Measurements from ENCODE around the gene UGT2B17.
"Not testable (repeated sequence)": the region's sequence is repeated elsewhere in the genome, so short reads cannot be mapped to it uniquely, and the experiment has no call there.

Gene UGT2B17

DNA sequence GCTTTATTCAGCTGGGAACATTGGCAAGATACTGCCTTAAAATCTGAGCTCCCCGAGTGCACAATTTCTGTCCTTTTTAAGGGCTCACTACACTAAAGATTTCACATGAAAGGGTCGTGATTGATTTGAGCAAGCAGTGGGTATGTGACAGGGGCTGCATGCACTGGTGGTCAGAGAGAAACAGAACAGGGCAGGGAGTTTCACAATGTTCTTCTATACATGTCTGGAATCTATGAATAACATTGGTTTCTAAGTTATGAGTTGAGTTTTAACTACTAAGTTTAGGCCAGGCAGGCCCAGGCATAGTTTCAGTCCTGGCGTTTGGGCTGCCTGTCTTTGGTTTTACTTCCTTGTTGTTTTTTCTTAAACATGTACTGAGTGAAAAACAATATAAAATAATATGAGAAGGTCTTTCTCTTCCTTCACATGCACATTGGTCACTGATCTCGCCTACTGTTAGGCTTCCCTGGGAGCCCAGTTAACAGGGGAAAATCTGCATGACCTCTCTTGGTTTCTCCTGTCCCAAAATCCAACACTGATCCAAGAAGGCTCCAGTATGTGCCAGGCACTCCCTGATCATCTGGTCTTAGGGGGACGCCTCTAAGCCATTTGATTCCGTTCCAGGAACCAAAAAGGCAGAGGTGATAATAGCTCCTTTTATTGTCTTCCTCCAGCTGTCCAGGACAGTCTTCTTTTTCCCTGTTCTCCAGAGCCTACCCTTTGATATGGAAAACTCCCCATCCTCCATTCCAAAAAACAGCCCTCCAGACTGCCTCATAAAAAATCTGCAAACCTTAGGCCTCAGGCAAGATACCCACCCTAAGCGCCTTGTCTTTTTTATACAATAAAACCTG is at the start of gene UGT2B17:
TSS of gene UGT2B17 (minus strand) at position 51 of the 854 bp plus-strand sequence. CDS start 7,838 bp downstream, outside the sequence.
- DNase-seq (ENCODE audit: low spot score): no peak

GRCh38 chr4:68622731-68623130 is 46.6 kb upstream of the UGT2B17 start:
- DNase-seq (ENCODE audit: low spot score): not testable (repeated sequence)

DNA sequence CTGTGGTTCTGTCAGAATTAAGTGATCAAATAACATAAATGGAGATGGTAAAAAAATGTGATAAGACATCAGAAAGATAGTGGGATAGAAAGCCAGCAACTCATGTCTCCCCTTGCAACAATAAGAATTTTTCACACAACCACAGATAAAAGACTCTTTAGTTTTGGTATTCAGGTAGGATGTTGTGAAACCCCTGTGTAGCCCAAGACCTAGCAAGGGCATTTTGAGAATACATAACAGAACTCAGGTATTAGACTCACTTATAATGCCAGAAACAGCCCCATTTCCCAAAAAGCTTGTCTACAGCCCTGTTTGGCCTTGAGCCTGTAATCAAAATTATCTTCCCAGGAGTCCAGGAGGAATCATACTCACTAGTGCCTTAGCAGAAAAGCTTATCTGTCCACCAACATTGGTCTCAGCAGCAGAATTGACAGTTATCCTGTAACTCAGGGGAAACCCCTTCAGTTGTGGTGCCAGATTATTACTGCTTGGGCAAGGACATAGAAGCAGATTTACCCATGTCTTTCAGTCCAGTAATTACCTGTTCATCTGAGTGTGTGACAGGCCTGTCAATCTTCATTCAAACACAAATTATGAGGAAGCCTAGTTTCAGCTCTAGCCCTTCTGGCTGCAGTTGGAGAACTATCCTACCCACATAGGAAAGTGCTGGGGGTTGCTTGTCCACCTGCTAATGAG is 41.0 kb upstream of the UGT2B17 start:
- DNase-seq (ENCODE audit: low spot score): no peak

GRCh38 chr4:68615699-68616422 is 39.7 kb upstream of the UGT2B17 start:
- DNase-seq (ENCODE audit: low spot score): no peak

- no peak for DNase-seq (ENCODE audit: low spot score)
Observed at GRCh38 chr4:68613752-68614151, 37.6 kb upstream of the UGT2B17 start.

DNA sequence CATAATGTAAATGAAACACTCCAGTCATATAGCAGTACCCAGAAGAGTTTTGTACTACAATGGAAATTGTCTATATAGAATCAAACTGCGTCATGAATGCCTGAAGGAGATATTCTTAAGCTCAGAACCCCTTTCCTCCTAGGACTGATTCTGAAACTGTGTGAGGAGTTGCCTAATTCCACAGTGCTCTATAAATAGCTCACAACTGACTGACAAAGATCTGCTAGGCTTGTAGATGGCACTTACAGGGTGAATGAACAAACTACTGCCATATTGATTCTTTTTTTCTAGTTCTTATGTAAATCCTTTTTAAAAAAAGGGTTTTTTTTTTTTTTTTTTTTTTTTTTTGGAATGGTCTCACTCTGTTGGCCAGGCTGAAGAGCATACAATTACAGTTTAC is 30.1 kb upstream of the UGT2B17 start:
- DNase-seq (ENCODE audit: low spot score): no peak

- DNase-seq (ENCODE audit: low spot score): no peak
Observed at GRCh38 chr4:68599150-68599549, 23.0 kb upstream of the UGT2B17 start.

GRCh38 chr4:68597482-68597881 is 21.4 kb upstream of the UGT2B17 start:
- no peak for DNase-seq (ENCODE audit: low spot score)

- no peak for DNase-seq (ENCODE audit: low spot score)
Observed at GRCh38 chr4:68594678-68595077, 18.6 kb upstream of the UGT2B17 start.

DNA sequence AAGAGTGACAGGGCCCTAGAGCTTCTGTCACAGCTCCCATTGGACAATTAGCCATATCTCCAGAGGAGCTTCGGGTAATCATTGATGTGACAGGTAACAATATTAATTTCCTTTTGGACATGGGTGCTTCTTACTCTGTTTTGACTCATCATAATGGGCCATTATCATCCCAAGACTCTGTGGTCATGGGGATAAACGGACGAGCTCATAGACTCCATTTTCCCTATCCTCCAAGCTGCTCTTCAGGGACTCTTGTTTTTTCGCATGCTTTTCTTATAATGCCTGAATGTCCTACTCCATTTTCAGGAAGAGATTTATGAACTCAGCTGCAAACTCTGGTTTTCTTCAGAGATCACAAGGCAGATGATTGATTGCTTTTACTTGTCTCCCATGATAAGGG is 17.0 kb upstream of the UGT2B17 start:
- no peak for DNase-seq (ENCODE audit: low spot score)

DNA sequence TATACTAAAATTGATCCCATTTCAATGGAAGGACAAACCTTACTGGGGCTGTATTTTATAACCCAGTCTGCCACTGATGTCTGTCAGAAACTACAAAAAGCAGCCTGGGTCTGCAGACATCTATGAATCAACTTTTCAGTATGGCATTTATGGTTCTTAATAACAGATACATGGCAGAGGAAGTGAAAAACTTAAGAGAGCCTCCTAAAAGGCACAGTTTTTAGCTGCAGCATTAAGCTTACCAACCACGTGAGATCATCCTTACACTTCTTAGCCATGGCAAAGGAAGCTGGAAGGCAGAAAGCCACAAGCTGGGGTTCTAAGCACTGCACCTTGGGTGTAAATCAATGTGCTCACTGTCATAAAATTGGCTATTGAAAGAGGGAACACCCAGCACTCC is 16.6 kb upstream of the UGT2B17 start:
- no peak for DNase-seq (ENCODE audit: low spot score)

DNA sequence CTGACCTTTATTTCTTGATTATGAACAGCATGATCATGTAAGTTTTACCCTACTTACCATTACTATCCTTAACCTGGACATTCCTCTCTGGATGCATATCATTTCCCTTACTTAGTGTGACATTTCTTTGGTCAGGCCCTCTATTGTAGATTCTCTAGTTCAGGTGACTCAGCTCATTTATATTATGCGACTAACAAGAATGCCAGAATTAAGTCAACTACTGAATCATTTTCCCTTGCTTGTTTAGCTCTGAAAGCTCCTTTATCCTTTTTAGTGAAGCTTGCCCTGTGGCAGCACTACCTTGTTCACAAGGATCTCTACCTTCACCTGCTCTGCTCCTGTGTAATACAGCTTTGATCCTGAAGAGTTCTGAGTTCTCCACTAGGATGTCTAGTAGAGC is 15.1 kb upstream of the UGT2B17 start:
- DNase-seq (ENCODE audit: low spot score): no peak

DNA sequence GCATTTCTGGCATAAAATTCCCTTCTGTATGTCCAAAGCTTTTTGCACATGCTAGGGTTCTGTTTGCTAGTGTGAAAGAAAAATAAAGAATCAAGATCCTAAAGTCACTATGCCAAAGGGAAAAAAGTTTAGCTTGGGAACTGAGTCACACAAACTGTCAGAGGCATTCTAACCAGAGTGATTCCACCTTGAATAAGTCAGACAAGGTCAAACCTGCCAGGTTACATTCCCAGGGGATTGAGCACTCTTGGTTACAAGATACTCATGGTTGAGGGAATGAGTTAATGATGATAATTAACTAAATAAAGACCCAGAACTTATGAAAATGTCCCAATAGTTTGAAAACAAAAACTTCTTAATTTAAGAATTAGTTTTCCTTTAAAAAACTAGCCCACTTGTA is 13.7 kb upstream of the UGT2B17 start:
- DNase-seq (ENCODE audit: low spot score): no peak

GRCh38 chr4:68582339-68582717 is 6.2 kb upstream of the UGT2B17 start:
- DNase-seq (ENCODE audit: low spot score): no peak

DNA sequence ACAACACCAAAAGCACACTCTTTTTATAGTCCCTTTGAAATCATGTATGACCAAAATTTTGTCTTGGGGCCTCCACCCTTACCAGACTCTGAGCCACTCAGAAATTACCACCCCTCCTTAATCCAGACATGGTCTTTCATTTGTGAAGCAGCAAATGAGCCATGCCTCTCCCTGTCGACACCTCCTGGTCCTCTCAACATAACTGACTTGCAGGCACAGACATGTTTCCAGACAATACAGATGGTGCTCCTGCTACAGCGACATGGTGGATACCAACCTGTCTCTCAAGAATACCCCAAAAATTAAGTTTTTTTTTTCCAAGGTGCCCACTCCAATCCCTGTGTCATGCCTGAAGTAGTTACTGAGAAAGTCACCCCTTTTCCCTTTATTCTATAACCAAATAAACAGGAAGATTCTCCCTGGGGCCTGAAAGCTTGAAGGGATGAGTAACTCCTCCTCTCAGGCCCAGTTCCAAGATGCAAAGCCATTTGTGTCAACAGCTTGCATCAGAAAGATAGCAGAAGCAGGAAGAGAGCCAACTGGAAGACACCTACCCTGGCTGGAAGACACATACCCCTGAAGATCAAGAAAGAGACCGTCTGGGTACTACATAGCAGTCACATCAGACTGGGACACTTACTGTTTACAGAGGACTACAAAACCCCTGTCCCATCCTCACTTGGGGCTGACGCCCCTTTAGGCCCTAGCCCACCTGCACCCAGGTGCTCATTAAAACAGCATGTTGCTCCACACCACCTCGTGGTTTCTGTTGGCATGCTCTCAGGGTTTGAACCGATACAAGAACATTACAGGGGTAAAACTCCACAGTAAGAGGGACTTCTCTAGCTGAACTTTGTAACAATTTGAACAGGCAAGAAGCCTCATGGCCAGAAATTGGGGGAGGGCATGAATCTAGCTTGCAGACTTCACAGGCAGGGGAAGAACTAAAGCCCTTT is 5.5 kb upstream of the UGT2B17 start:
- DNase-seq (ENCODE audit: low spot score): no peak

- no peak for DNase-seq (ENCODE audit: low spot score)
Observed at GRCh38 chr4:68577590-68577989, 1.5 kb upstream of the UGT2B17 start.

- not testable (repeated sequence) for DNase-seq (ENCODE audit: low spot score)
Observed at GRCh38 chr4:68575636-68576035, 486 bp downstream of the UGT2B17 start.

GRCh38 chr4:68575081-68575480 is 1.0 kb downstream of the UGT2B17 start:
- DNase-seq (ENCODE audit: low spot score): no peak

GRCh38 chr4:68572653-68573170 is 3.4 kb downstream of the UGT2B17 start:
- no peak for DNase-seq (ENCODE audit: low spot score)

DNA sequence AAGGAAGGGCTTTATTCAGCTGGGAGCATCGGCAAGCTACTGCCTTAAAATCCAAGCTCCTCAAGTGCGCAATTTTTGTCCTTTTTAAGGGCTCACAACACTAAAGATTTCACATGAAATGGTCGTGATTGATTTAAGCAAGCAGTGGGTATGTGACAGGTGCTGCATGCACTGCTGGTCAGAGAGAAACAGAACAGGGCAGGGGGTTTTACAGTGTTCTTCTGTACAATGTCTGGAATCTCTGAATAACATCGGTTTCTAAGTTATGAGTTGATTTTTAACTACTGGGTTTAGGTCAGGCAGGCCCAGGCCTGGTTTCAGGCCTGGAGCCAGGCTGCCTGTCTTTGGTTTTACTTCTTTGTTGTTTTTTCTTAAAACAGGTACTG is 6.0 kb downstream of the UGT2B17 start:
- no peak for DNase-seq (ENCODE audit: low spot score)

DNA sequence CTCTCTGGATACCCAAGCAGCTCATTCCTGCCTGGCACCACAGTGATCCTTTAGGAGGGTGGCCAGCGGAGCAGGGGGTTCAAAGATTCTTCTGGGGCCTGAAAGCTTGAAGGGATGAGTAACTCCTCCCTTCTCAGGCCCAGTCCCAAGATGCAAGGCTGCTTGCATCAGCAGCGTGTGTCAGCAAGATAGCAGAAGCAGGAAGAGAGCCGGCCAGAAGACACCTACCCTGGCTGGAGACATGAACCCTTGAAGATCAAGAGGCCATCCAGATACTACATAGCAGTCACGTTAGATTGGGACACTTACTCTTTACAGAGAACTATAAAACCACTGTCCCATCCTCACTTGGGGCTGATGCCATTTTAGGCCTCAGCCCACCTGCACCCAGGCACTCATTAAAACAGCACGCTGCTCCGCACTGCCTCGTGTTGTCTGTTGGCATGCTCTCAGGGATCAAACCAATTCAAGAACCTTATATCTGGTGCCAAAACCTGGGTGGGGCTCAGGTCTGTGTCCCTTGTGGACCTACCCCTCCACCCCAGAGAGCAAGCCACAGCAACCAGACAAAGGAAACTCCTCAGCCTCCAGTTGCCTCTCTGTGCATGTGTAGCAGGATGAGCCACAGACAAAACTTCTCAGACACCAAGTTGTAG is 6.5 kb downstream of the UGT2B17 start:
- no peak for DNase-seq (ENCODE audit: low spot score)
